Adrenal gland (tissue), 12 donors: Measurements from ENCODE around the gene MS4A10. TPM values are rescaled to one million over a fixed set of nuclear protein-coding genes. Genes with fewer than 3 reads are reported as not detected.

Experiments used
- DNase-seq, 7 donors: peaks; one replicate each; pipeline ENCODE4 v3.0.0-alpha.2; 2019 to 2020
- H3K27ac ChIP-seq, 5 donors: fragments of 200-600 bp; sonication (generic) in 4 of 5; 1 replicate in 3 of 5; 2 replicates in 2 of 5; pipeline versions ENCODE4 v1.5.1 to v1.8.0; 2016 to 2020; ENCODE audit warnings: mild to moderate bottlenecking in 1 of 5
- H3K27me3 ChIP-seq: fragments of 200-600 bp; 2 replicates; pipeline ENCODE4 v1.8.0; 2021
- H3K36me3 ChIP-seq, 2 donors: fragments of 200-600 bp; replicated peaks in 1 of 2; 1 replicate in 1 of 2; 2 replicates in 1 of 2; pipeline versions ENCODE4 v1.5.1 to v1.8.0; 2018 to 2022
- H3K4me1 ChIP-seq, 2 donors: fragments of 200-600 bp; replicated peaks in 1 of 2; 1 replicate in 1 of 2; 2 replicates in 1 of 2; pipeline versions ENCODE4 v1.5.1 to v1.8.0; 2018 to 2021
- H3K4me3 ChIP-seq, 4 donors: fragments of 200-600 bp; sonication (generic) in 3 of 4; one replicate each; pipeline ENCODE4 v1.5.1; 2016 to 2018
- H3K9me3 ChIP-seq, 3 donors: fragments of 200-600 bp; sonication (generic) in 1 of 3; replicated peaks in 1 of 3; 1 replicate in 2 of 3; 2 replicates in 1 of 3; pipeline versions ENCODE4 v1.5.1 to v1.8.0; 2016 to 2021
- CTCF ChIP-seq, 6 experiments: fragments of 450-650 bp in 4 of 6; fragments of 200-600 bp in 2 of 6; sonication (generic) in 1 of 6; IDR thresholded peaks; 1 replicate in 5 of 6; 2 replicates in 1 of 6; pipeline versions ENCODE4 v1.5.1 to v1.8.0; 2016 to 2021; ENCODE audit warnings: antibody characterized with exemption in 6 of 6, mild to moderate bottlenecking in 2 of 6, moderate library complexity in 1 of 6
- POLR2A ChIP-seq, 2 donors: fragments of 450-650 bp; IDR thresholded peaks; one replicate each; pipeline ENCODE4 v1.6.1; 2017; ENCODE audit warnings: antibody characterized with exemption in 2 of 2, mild to moderate bottlenecking in 2 of 2, moderate library complexity in 1 of 2
- WGBS, 4 donors: extraction: QIAGEN DNeasy Blood & Tissue Kit in 2 of 4; methylation state at CpG; one replicate each; pipeline versions ENCODE4 v1.1.5 to v1.1.7; 2013 to 2017; 5-methylcytosine and 5-hydroxymethylcytosine counted together
- intact Hi-C, 2 donors: fragments of 100-400 bp; cut with DNase I; formaldehyde crosslinking; loops; one replicate each; pipeline versions ENCODE4 v1.14.1 to v1.15.0; 2022 to 2023
- polyA plus RNA-seq, 3 donors: library from polyadenylated mRNA; stranded (reverse); fragments of 200-250 nt in 2 of 3; fragments of 350-450 nt in 1 of 3; fragmentation: Illumina TruSeq in 1 of 3; extraction: RNeasy Lipid Tissue Mini Kit (QIAGEN cat#74804) in 1 of 3; gene quantifications; one replicate each; pipeline ENCODE4 v1.2.3, GENCODE V29; 2013 to 2014
- total RNA-seq, 9 donors: library from RNA; depleted of rRNA in 4 of 9; stranded (reverse); fragments of >200 nt in 4 of 9; fragments of 120-200 nt in 1 of 9; fragmentation: NEBNext Ultra II Directional in 1 of 9; extraction: Animal tissue kit (Norgen Biotek cat#: 25700) in 1 of 9; gene quantifications; one replicate each; pipeline versions ENCODE4 v1.1.0 to v1.2.4, GENCODE V29; 2013 to 2023
- donor health status: healthy with polysubstance abuse.
- donor health status: Bipolar disorder and iron deficiency.
- donor health status: DM: yes; HTN: yes; CAD: no.
- donor health status: DM: no; HTN: no; CAD: no.
- donor health status: DM: no; HTN: no; CAD: no.
- donor health status: DM: yes; HTN: yes; CAD: no.

MS4A10 gene
- total and polyA plus RNA-seq, 12 donors, result not detected

GRCh38 chr11:60769811-60770210 lies 15.3 kb upstream of the MS4A10 start:
- Histone ChIP-seq H3K4me3 (no peak overlapping the region), H3K27me3 (peaks cover 23% of the 10 kb centered on the region), H3K4me1 (no peaks in the 10 kb centered on the region), H3K36me3 (no peaks in the 10 kb centered on the region), H3K9me3 (no peaks in the 10 kb centered on the region), H3K27ac (no peak overlapping the region)
- 84 to 90% (median 86%) methylated on average over 7 to 11 of the region's 11 CpGs for WGBS, 4 donors
- intact Hi-C loops, result no loop called here
- no peak for DNase-seq
- no peak for TF ChIP-seq POLR2A (IDR thresholded peaks at IDR 0.05)
- no peak for TF ChIP-seq CTCF (IDR thresholded peaks at IDR 0.05)

GRCh38 chr11:60771146-60771545 lies 14.0 kb upstream of the MS4A10 start:
- H3K4me1 ChIP-seq, result no peaks in the 10 kb centered on the region
- H3K36me3 ChIP-seq, result no peaks in the 10 kb centered on the region
- no peak overlapping the region for H3K27ac ChIP-seq
- peaks cover 12% of the 10 kb centered on the region for H3K27me3 ChIP-seq
- no peak overlapping the region for H3K4me3 ChIP-seq
- intact Hi-C loops, result no loop called here
- TF ChIP-seq CTCF (IDR thresholded peaks at IDR 0.05), result no peak
- TF ChIP-seq POLR2A (IDR thresholded peaks at IDR 0.05), result no peak
- no peak for DNase-seq
- WGBS, 4 donors, result 85 to 92% (median 91%) methylated on average over 3 to 4 of the region's 4 CpGs
- no peaks in the 10 kb centered on the region for H3K9me3 ChIP-seq

GRCh38 chr11:60771879-60772525 lies 13.1 kb upstream of the MS4A10 start:
- Histone ChIP-seq H3K4me1 (no peaks in the 10 kb centered on the region), H3K27me3 (peaks cover 4% of the 10 kb centered on the region), H3K4me3 (no peak overlapping the region), H3K36me3 (no peaks in the 10 kb centered on the region), H3K9me3 (no peaks in the 10 kb centered on the region), H3K27ac (no peak overlapping the region)
- 42 to 63% (median 56%) methylated on average over 16 of the region's 16 CpGs for WGBS, 4 donors
- DNase-seq, result peak in 3 of 7 donors; percentile 18 to 24 (median 21)
- TF ChIP-seq CTCF (IDR thresholded peaks at IDR 0.05) (no peak), POLR2A (IDR thresholded peaks at IDR 0.05) (no peak)
- intact Hi-C loops, result no loop called here

DNA sequence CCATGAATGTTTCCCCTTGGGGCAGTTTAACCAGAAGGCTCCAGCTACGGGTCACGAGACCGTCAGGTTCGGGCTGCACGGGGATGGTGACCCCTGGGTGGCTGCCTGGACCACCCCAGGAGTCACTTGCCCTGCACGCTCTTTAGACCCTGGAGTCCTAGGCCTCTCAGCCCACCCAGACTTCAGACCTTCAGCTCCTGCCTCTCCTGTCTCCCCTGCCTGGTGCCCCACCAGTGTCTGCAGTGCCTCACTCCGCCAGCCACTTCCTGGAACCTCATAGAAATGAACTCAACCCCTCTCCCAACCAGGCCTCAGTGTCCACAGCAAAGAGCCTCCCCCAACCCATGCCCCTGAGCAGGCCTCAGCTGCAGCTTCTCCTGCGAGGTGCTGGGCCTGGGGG lies 12.5 kb upstream of the MS4A10 start:
- Histone ChIP-seq H3K9me3 (no peaks in the 10 kb centered on the region), H3K4me1 (no peaks in the 10 kb centered on the region), H3K36me3 (no peaks in the 10 kb centered on the region), H3K4me3 (no peak overlapping the region), H3K27ac (no peak overlapping the region), H3K27me3 (no peaks in the 10 kb centered on the region)
- DNase-seq, result no peak
- 80 to 92% (median 86%) methylated on average over 1 to 8 of the region's 8 CpGs for whole genome bisulfite sequencing, 4 donors
- intact Hi-C loops, result no loop called here
- TF ChIP-seq POLR2A (IDR thresholded peaks at IDR 0.05) (no peak), CTCF (IDR thresholded peaks at IDR 0.05) (no peak)
